ENCODE results near the gene P2RX2.

Gene P2RX2

GRCh38 chr12:132662901-132663755, 44.6 kb downstream of the P2RX2 start:
- no peak for DNase-seq (ENCODE audit: low read depth in 2 of 2)

GRCh38 chr12:132664206-132665148, 45.9 kb downstream of the P2RX2 start:
- no peak for DNase-seq (ENCODE audit: low read depth in 2 of 2)

- DNase-seq (ENCODE audit: low read depth in 2 of 2), result no peak
Observed at GRCh38 chr12:132665149-132665491, 46.5 kb downstream of the P2RX2 start.

- DNase-seq (ENCODE audit: low read depth in 2 of 2), result no peak
Observed at GRCh38 chr12:132665794-132666193, 47.2 kb downstream of the P2RX2 start.

GRCh38 chr12:132668191-132669088, 49.9 kb downstream of the P2RX2 start:
- DNase-seq (ENCODE audit: low read depth in 2 of 2), result no peak

- no peak for DNase-seq (ENCODE audit: low read depth in 2 of 2)
Observed at GRCh38 chr12:132669166-132669879, 50.7 kb downstream of the P2RX2 start.

Measured in stimulated activated CD8-positive, alpha-beta memory T cell treated with anti-CD3 and anti-CD28 coated beads, Interleukin-2, amount 100 ng/mL, for 48 hours (primary cell).